Neural cell (in vitro differentiated cells): ENCODE results near the gene RCL1. TPM values are rescaled to one million over a fixed set of nuclear protein-coding genes. Genes with fewer than 3 reads are reported as not detected.

Experiments
- H2AFZ ChIP-seq: fragments of 200-600, 300-800 bp; sonication (generic), shearing (Covaris generic); 2 replicates; pipeline ENCODE4 v1.6.0; 2014; ENCODE audit warnings: low read depth, mild to moderate bottlenecking, antibody characterized with exemption, low read length, moderate library complexity
- H3F3A ChIP-seq: fragments of 200-600 bp; shearing (Covaris generic); 2 replicates; pipeline ENCODE4 v1.6.1; 2016; ENCODE audit warnings: mild to moderate bottlenecking, moderate library complexity, mixed read lengths, antibody characterized with exemption, low read length; ENCODE audit not compliant: insufficient read depth, poor library complexity, severe bottlenecking
- H3K27ac ChIP-seq: fragments of 200-600, 300-800 bp; sonication (generic), shearing (Covaris generic); 2 replicates; pipeline ENCODE4 v1.5.1; 2014; ENCODE audit warnings: mild to moderate bottlenecking, low read length, moderate library complexity
- H3K27me3 ChIP-seq: fragments of 300-800, 200-600 bp; sonication (generic), shearing (Covaris generic); 2 replicates; pipeline ENCODE4 v1.6.0; 2014; ENCODE audit warnings: mild to moderate bottlenecking, low read depth, low read length, moderate library complexity; ENCODE audit not compliant: insufficient read depth
- H3K36me3 ChIP-seq: fragments of 300-800, 200-600 bp; sonication (generic), shearing (Covaris generic); 2 replicates; pipeline ENCODE4 v1.5.1; 2014; ENCODE audit warnings: mild to moderate bottlenecking, antibody characterized with exemption, low read length, moderate library complexity; ENCODE audit not compliant: insufficient read depth
- H3K4me2 ChIP-seq: fragments of 300-800, 200-600 bp; sonication (generic), shearing (Covaris generic); 2 replicates; pipeline ENCODE4 v1.6.0; 2014; ENCODE audit warnings: mild to moderate bottlenecking, low read length
- H3K4me3 ChIP-seq: fragments of 300-800, 200-600 bp; sonication (generic), shearing (Covaris generic); 2 replicates; pipeline ENCODE4 v1.5.1; 2014; ENCODE audit warnings: mild to moderate bottlenecking, low read length, moderate library complexity
- H3K79me2 ChIP-seq: fragments of 200-600 bp; shearing (Covaris generic); replicated peaks from 2 replicates; pipeline ENCODE4 v1.6.0; 2014; ENCODE audit warnings: mild to moderate bottlenecking, low read length, moderate library complexity; ENCODE audit not compliant: insufficient read depth
- H3K9ac ChIP-seq: fragments of 300-800, 200-600 bp; sonication (generic), shearing (Covaris generic); 2 replicates; pipeline ENCODE4 v1.6.1; 2016; ENCODE audit warnings: mild to moderate bottlenecking, low read length, mixed read lengths
- H3K9me2 ChIP-seq: fragments of 200-600 bp; shearing (Covaris generic); 2 replicates; pipeline ENCODE4 v1.6.1; 2016; ENCODE audit warnings: mild to moderate bottlenecking, low read length, mixed read lengths; ENCODE audit not compliant: insufficient read depth
- H3K9me3 ChIP-seq: fragments of 200-600, 300-800 bp; sonication (generic), shearing (Covaris generic); 2 replicates; pipeline ENCODE4 v1.6.1; 2016; ENCODE audit warnings: mild to moderate bottlenecking, mixed run types, low read length, moderate library complexity, mixed read lengths
- H4K20me1 ChIP-seq: fragments of 200-600 bp; shearing (Covaris generic); 2 replicates; pipeline ENCODE4 v1.6.1; 2016; ENCODE audit warnings: mild to moderate bottlenecking, mixed run types; ENCODE audit not compliant: insufficient read depth
- CTCF ChIP-seq: fragments of 450-650 bp; IDR thresholded peaks from 2 replicates; pipeline ENCODE4 v1.5.1; 2014; ENCODE audit warnings: antibody characterized with exemption, mild to moderate bottlenecking, moderate library complexity; ENCODE audit not compliant: poor library complexity, severe bottlenecking
- EP300 ChIP-seq: fragments of 450-650 bp; conservative IDR thresholded peaks from 2 replicates; pipeline ENCODE4 v1.6.1; 2014; ENCODE audit warnings: antibody characterized with exemption, mild to moderate bottlenecking, moderate library complexity; ENCODE audit not compliant: poor library complexity, severe bottlenecking
- EZH2 ChIP-seq: fragments of 200-600, 300-800 bp; shearing (Covaris generic), sonication (generic); IDR thresholded peaks from 2 replicates; pipeline ENCODE4 v1.6.1; 2014; ENCODE audit warnings: antibody characterized with exemption, low read length, borderline replicate concordance, mild to moderate bottlenecking; ENCODE audit not compliant: insufficient read depth, poor library complexity, severe bottlenecking
- MXI1 ChIP-seq: fragments of 450-650 bp; conservative IDR thresholded peaks from 2 replicates; pipeline ENCODE4 v1.6.1; 2014; ENCODE audit warnings: antibody characterized with exemption, mild to moderate bottlenecking; ENCODE audit not compliant: poor library complexity, severe bottlenecking
- POLR2AphosphoS5 ChIP-seq: IDR thresholded peaks from 2 replicates; pipeline ENCODE4 v1.6.1; 2012
- RAD21 ChIP-seq: fragments of 450-650 bp; conservative IDR thresholded peaks from 2 replicates; pipeline ENCODE4 v1.6.1; 2014; ENCODE audit warnings: antibody characterized with exemption, mild to moderate bottlenecking, moderate library complexity
- SMC3 ChIP-seq: fragments of 450-650 bp; conservative IDR thresholded peaks from 2 replicates; pipeline ENCODE4 v1.6.1; 2014; ENCODE audit warnings: antibody characterized with exemption, mild to moderate bottlenecking, moderate library complexity; ENCODE audit not compliant: poor library complexity
- TAF1 ChIP-seq: IDR thresholded peaks from 2 replicates; pipeline ENCODE4 v1.6.1; 2012; ENCODE audit warnings: low read depth
- polyA plus RNA-seq: library from polyadenylated mRNA; depleted of rRNA; stranded (reverse); fragments of >200 nt; gene quantifications from 2 replicates; pipeline ENCODE4 v1.2.3, GENCODE V29; 2014
- TF ChIP-seq, protein P1 (sequence below): IDR thresholded peaks from 2 replicates; pipeline ENCODE4 v1.6.1; 2012; ENCODE audit warnings: borderline replicate concordance

Gene RCL1
- polyA plus RNA-seq, 1 donor from 2014 or later: 4.2 TPM

DNA sequence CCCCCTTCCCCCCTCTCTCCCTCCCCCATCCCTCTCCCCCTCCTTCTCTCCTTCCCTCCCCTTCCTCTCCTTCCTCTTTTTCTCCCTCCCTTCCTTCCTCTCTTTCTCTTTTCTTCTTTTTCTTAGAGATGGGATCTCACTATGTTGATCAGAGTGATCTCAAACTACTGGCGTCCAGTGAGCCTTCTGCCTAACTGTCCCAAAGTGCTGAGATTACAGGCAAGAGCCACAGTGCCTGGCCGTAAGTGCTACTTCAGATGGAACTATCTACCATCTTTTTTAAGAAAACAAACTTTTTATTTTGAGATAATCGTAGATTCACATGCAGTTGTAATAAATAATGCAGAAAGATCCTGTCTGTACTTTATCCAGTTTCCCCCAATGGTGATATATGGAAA lies 6.3 kb downstream of the RCL1 start:
- Histone ChIP-seq H3K9ac (no peak overlapping the region), H2AFZ (no peak overlapping the region), H3K79me2 (peaks cover 22% of the 10 kb centered on the region), H3K9me2 (no peaks in the 10 kb centered on the region), H3F3A (no peaks in the 10 kb centered on the region), H3K4me2 (no peak overlapping the region), H3K27ac (no peak overlapping the region), H3K9me3 (no peaks in the 10 kb centered on the region), H4K20me1 (no peaks in the 10 kb centered on the region), H3K36me3 (no peaks in the 10 kb centered on the region), H3K4me3 (no peak overlapping the region), H3K27me3 (no peaks in the 10 kb centered on the region)
- no peak for TF ChIP-seq POLR2AphosphoS5
- TF ChIP-seq MXI1: no peak
- TF ChIP-seq EP300: no peak
- no peak for TF ChIP-seq RAD21
- no peak for TF ChIP-seq SMC3
- TF ChIP-seq, protein P1, sequence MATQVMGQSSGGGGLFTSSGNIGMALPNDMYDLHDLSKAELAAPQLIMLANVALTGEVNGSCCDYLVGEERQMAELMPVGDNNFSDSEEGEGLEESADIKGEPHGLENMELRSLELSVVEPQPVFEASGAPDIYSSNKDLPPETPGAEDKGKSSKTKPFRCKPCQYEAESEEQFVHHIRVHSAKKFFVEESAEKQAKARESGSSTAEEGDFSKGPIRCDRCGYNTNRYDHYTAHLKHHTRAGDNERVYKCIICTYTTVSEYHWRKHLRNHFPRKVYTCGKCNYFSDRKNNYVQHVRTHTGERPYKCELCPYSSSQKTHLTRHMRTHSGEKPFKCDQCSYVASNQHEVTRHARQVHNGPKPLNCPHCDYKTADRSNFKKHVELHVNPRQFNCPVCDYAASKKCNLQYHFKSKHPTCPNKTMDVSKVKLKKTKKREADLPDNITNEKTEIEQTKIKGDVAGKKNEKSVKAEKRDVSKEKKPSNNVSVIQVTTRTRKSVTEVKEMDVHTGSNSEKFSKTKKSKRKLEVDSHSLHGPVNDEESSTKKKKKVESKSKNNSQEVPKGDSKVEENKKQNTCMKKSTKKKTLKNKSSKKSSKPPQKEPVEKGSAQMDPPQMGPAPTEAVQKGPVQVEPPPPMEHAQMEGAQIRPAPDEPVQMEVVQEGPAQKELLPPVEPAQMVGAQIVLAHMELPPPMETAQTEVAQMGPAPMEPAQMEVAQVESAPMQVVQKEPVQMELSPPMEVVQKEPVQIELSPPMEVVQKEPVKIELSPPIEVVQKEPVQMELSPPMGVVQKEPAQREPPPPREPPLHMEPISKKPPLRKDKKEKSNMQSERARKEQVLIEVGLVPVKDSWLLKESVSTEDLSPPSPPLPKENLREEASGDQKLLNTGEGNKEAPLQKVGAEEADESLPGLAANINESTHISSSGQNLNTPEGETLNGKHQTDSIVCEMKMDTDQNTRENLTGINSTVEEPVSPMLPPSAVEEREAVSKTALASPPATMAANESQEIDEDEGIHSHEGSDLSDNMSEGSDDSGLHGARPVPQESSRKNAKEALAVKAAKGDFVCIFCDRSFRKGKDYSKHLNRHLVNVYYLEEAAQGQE: no peak
- TF ChIP-seq EZH2: no peak
- no peak for TF ChIP-seq CTCF
- TF ChIP-seq TAF1: no peak

GRCh38 chr9:4799775-4800174 lies 7.0 kb downstream of the RCL1 start:
- no peaks in the 10 kb centered on the region for H3K27me3 ChIP-seq
- H4K20me1 ChIP-seq: no peaks in the 10 kb centered on the region
- H3K79me2 ChIP-seq: peaks cover 17% of the 10 kb centered on the region
- H2AFZ ChIP-seq: no peak overlapping the region
- TF ChIP-seq MXI1: no peak
- TF ChIP-seq TAF1: no peak
- TF ChIP-seq POLR2AphosphoS5: no peak
- TF ChIP-seq CTCF: no peak
- no peak for TF ChIP-seq RAD21
- TF ChIP-seq SMC3: no peak
- no peak for TF ChIP-seq EP300
- TF ChIP-seq EZH2: no peak
- H3K4me3 ChIP-seq: no peak overlapping the region
- no peak overlapping the region for H3K9ac ChIP-seq
- H3K9me2 ChIP-seq: no peaks in the 10 kb centered on the region
- no peak overlapping the region for H3K27ac ChIP-seq
- no peaks in the 10 kb centered on the region for H3F3A ChIP-seq
- H3K36me3 ChIP-seq: no peaks in the 10 kb centered on the region
- H3K9me3 ChIP-seq: no peaks in the 10 kb centered on the region
- H3K4me2 ChIP-seq: no peak overlapping the region
